Right hindlimb (tissue), 1 donor: ENCODE results near the gene THRB.

ENCODE experiments used
- DNase-seq: peaks from one replicate; pipeline ENCODE4 v3.0.0-alpha.2; 2018

The THRB gene

DNA sequence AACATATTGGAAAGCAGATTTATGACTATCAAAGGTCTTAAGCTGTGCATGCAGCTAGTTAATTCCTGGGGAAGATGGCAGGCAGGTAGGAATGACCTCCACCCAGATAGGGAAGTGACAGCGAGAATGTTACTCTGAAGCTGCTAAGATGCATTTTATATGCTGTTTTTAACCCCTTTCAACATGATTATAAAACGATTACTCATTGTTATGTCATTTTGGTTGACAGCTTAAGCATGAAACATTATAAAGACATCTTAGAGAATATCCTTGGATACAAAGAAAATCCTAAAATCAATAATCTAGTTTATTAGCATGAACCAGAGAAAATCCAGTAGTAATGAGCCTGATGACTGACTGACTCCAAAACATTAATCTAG is 329.1 kb downstream of the THRB start:
- DNase-seq: no peak

DNA sequence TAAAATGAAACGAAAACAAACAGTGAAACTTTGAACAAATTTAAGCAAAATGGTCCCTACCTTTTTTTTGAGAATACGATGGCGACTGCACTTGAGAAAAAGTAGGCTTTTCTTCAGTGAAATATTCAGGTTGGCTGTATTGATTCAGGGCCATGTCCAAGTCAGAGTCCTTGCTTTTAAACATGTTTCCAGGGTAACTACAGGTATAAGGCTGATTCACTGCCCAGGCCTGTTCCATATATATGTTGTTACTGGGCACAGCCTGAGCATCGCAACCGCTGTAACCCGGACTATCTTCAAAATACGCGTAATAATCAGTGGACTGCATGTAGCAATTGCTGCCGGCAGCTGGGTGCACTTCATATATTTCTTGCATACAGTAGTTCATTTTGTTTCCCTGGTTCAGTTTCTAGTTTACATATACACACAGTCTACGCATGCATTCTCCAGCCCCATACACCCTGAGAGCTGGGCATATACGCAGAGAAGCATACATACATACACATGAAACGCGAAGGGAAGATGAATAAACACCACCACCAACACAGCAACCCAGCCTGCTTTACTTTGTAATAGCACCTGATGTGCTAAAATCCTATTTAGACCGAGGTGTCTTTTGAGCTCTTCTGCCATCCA is 329.6 kb downstream of the THRB start:
- no peak for DNase-seq

- no peak for DNase-seq
Observed at GRCh38 chr3:24162929-24163328, 331.7 kb downstream of the THRB start.

GRCh38 chr3:24161841-24162240 is 332.8 kb downstream of the THRB start:
- no peak for DNase-seq

DNA sequence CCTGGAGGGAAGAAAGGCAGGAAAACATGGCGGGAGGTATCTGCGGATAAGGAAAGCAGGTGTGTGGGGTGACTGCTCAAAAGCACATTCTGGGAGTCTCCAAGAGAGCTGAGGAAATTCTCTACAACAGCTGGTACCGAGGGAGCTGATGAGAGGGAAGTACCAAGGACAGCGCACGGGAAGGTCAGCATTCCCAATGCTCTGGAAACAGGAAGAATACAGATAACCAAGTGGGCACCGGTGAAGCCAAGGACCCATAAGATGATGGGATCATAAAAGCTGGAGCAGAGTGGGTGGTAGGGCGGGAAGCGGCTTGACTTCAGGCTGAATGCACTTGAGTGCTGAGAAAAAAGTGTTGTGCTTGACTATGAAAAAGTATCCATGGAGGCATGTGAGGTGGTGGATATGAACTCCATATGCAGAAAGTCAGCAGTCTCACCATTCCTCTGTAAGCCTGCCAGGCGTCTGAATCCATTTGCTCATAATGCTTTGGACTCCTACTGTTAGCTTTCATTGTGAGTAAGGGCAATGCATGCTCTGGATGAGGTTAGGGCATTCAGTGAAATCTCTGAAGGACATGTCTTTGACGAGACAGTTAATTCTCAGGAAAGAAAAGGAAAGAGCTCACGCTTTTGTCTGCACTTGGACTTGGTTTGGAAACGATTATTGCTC is 334.1 kb downstream of the THRB start:
- no peak for DNase-seq

- no peak for DNase-seq
Observed at GRCh38 chr3:24158761-24159454, 335.7 kb downstream of the THRB start.

GRCh38 chr3:24157106-24157505 is 337.5 kb downstream of the THRB start:
- no peak for DNase-seq

DNA sequence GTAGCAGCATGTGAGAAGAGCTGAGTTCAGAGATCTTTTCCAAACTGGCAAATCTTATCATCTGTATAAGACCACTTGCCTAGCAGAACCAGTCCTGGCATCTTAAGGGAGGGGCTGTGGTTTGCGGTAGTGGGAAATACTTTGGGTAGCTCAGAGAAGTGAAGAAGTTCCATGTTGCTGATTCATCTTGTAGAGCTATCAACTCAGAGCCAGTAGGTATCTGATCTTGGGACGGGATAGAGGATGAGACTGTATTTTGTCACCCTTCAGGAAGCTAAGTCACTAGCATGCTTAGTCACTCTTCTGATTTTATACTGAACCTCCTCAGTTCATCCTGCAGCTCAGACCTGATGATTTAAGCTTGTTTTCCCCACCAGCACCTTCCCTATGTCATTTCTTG is 338.2 kb downstream of the THRB start:
- DNase-seq: no peak

GRCh38 chr3:24155276-24155675 is 339.4 kb downstream of the THRB start:
- DNase-seq: no peak

GRCh38 chr3:24154781-24155180 is 339.9 kb downstream of the THRB start:
- DNase-seq: no peak

DNA sequence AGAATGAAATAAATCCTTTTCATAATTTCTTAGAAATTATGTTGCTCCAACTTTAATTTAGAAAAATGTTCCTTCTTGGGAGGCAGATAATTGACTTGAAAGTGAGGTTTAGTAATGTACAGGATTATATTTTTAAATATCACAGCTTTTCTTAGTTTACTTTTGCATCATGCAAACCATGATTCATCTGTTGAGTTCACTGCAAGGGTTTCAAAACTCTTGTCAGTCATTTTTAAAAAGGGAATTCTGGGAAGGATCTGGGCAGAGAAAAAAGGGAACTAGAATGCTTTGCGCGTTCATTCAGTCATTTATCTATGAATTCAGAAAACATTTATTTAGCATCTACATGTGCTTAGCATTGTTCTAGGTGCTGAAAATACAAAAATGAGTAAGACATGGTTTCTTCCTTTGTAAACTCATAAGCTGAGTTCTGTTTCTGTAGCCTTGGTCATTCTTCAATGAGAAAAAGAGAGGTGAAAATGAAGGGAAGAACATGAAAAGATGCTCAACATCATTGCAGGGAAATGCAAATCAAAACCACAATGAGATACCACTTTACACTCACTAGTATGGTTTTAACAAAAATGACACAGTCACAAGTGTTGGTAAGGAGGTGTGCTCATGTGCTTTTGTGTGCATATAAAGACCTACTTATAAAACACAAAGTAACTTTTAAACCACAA is 340.5 kb downstream of the THRB start:
- DNase-seq: no peak

- DNase-seq: no peak
Observed at GRCh38 chr3:24151594-24151993, 343.1 kb downstream of the THRB start.

GRCh38 chr3:24149032-24149431 is 345.6 kb downstream of the THRB start:
- no peak for DNase-seq

GRCh38 chr3:24145981-24146822 is 348.4 kb downstream of the THRB start:
- DNase-seq: no peak

DNA sequence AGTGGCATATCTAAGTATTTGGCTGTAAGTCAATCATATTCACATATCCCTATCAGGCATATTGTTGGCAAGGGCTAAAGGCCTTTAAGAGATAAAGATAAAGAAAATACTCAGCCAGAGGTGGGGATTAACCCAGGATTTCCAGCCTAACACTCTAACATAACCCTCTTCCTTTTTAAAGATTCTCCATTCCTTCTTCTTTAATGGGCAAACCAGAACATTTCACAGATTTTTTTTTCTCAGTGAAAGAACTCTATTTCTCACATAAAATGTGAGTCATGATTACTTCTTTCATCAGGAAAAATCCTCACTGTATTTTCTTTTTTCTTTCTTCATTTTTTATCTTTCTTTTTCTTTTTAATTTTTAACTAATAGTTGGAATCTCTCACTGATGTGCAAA is 349.2 kb downstream of the THRB start:
- DNase-seq: no peak

DNA sequence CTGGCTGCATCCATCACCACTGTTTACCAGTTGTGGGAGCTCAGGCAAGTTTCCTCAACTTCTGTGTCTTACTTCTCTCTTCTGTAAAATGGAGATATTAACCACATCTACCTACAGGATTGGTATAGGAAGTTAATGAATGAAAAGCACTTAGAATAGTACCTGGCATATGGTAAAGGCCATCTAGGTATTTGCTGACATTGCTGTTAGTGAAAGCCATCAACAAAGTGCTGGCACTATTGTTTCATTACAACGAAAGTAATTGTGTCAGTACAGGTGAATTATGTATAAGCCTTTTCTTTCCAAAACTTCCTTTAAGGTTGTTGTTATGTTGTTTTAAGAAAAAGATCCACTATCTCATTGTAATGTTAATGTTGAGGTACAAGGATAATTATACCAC is 352.5 kb downstream of the THRB start:
- no peak for DNase-seq

DNA sequence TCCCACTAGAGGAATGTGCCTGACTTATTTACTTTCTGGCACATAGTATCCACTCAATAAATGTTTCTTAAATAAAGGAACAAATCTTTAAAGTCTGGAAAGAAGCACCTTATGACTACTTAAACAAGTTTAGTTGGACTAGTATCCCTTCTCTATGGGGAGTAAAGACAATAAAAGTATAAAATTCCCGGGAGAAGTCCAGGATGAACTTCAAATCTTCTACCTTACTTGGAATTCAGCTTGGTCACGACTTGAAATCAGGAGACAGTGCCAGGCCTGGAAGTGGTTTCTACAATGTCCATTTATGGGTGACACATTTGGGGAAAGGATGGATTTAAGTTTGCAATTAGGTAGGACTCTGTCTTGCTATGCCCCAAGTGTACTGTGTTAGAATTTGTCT is 353.1 kb downstream of the THRB start:
- no peak for DNase-seq

DNA sequence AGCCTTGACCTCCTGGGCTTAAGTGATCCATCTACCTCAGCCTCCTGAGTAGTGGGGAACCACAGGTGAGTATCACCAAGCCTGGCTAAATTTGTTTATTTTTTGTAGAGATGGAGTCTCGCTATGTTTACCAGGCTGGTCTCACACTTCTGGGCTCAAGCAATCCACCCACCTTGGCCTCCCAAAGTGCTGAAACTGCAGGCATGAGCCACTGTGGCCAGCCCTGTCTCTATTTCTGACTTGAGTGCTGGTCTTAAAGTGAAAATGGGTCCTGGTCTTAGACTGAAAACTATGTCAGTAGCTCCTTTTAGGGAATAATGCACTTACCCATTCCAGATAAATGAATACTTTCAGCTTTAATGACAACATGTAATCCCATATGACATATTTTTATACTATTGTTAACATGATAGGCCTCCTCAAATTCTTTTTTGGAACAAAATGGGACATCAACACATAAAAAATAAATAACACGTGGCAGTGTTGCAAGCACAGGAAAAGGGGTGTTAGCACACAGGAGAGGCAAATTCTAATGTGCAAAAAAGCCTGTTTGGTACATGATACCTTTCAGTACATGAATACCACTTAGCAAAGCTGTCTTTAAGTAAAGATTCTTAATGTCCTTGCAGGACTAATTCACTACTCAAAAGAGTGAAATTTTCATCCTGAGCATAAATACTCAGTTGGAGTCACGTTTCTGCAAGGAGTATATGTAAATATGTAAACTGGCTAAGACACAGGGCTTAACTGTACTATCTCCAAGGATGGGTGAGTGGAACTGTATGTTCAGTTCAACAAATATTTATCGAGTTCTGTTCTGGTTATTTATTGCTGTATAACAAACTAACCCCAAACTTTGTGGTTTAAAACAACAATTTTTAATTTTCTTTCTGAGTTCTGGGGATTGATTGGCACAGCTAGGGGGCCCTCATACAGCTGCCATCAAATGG is 354.9 kb downstream of the THRB start:
- DNase-seq: no peak

- no peak for DNase-seq
Observed at GRCh38 chr3:24138876-24139256, 355.8 kb downstream of the THRB start.

DNA sequence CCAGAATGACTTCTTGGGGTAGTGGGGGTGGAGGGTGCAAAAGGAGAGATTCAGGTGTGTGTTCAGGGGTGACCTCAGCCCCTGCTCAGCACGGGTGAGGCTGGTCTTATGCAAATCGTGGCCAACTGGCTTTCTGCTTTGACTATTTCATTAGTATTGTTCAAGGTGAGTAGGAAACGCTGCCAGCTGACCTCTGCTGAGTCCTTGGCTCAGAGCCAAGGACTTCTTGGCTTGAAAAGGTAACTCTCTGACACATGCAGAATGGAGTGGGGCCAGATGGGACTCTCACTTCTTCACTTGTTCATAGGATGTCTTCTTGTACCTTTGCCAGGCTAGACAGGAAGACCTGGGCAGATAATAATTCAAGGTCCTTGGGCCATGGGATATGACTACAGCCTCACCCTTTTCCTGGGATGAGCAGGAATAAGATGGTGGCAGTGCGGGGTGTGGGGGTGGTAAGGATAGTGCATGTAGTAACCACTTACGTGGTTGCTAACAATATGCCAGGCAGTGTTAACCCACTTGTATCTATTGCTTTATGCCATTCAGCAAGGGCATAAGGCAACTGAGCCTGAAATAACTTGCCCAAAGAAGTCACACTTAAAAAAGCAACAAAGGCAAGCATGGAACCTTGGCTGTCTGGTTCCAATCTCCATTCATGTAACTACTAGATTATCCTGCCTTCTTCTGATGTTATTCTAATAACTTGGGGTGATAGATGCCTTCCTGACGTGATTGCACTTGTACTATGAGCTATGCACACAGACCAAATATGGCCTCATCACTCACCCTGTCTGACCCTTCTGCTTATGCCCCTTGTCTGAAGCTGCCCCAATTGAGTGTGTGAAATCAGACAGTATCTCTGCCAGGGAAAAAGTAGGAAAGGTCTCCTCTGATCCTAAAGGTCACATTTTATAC is 356.4 kb downstream of the THRB start:
- DNase-seq: no peak

- no peak for DNase-seq
Observed at GRCh38 chr3:24137334-24137733, 357.3 kb downstream of the THRB start.
